OCI-LY3 (cell line): Measurements from ENCODE around the gene CLDND2.
A peak's percentile ranks its signal among the peaks of the same experiment; 100 is the strongest.

Source experiments
- CTCF ChIP-seq: fragments of 200-600, 300-600 bp; sonication (generic); IDR thresholded peaks from 2 replicates; pipeline ENCODE4 v1.5.1; 2014; ENCODE audit warnings: antibody characterized with exemption, low read length, low read depth
- EZH2phosphoT487 ChIP-seq: fragments of 200-600 bp; shearing (Covaris generic); IDR thresholded peaks from 2 replicates; pipeline ENCODE4 v1.6.1; 2018; ENCODE audit warnings: antibody characterized with exemption, mixed run types, low read depth

- peak; percentile 60 for TF ChIP-seq CTCF
- TF ChIP-seq EZH2phosphoT487, result no peak
Observed at GRCh38 chr19:51394050-51394836, 25.4 kb upstream of the CLDND2 start.
